Measurements from ENCODE around the gene PDE3B. TPM values are rescaled to one million over a fixed set of nuclear protein-coding genes. Genes with fewer than 3 reads are reported as not detected.

The PDE3B gene
- total and polyA plus RNA-seq, 7 donors = 0.11 to 0.59 (median 0.30) TPM

GRCh38 chr11:14637868-14638409 is 5.7 kb upstream of the PDE3B start:
- Histone ChIP-seq H3K36me3 (ENCODE audit: insufficient read depth in 1 of 2, low read depth in 1 of 2) (no peaks in the 10 kb centered on the region), H3K4me1 (no peaks in the 10 kb centered on the region), H3K9me3 (no peaks in the 10 kb centered on the region), H3K4me3 (no peak overlapping the region), H3K27ac (no peak overlapping the region), H3K27me3 (ENCODE audit: insufficient read depth in 3 of 3, low read length in 2 of 3) (no peaks in the 10 kb centered on the region)
- DNase-seq (no peak), ATAC-seq (no peak)
- intact Hi-C loops (cut with DNase I) = no loop called here
- WGBS, 3 donors = 79 to 83% (median 80%) methylated on average over 5 of the region's 5 CpGs
- TF ChIP-seq CTCF (IDR thresholded peaks at IDR 0.05) = no peak

GRCh38 chr11:14638561-14638960 is 5.0 kb upstream of the PDE3B start:
- H3K27me3 ChIP-seq (ENCODE audit: insufficient read depth in 3 of 3, low read length in 2 of 3) = no peaks in the 10 kb centered on the region
- 48 to 56% (median 55%) methylated on average over 4 of the region's 4 CpGs for WGBS, 3 donors
- no peak for ATAC-seq
- no peak for TF ChIP-seq CTCF (IDR thresholded peaks at IDR 0.05)
- no peak overlapping the region for H3K4me3 ChIP-seq
- H3K27ac ChIP-seq = no peak overlapping the region
- intact Hi-C loops (cut with DNase I) = no loop called here
- no peak for DNase-seq
- H3K9me3 ChIP-seq = no peaks in the 10 kb centered on the region
- H3K4me1 ChIP-seq = no peaks in the 10 kb centered on the region
- no peaks in the 10 kb centered on the region for H3K36me3 ChIP-seq (ENCODE audit: insufficient read depth in 1 of 2, low read depth in 1 of 2)

GRCh38 chr11:14641801-14642200 is 1.8 kb upstream of the PDE3B start:
- DNase-seq (no peak), ATAC-seq (no peak)
- no peak for TF ChIP-seq CTCF (IDR thresholded peaks at IDR 0.05)
- peaks cover 3% of the 10 kb centered on the region for H3K4me1 ChIP-seq
- no peaks in the 10 kb centered on the region for H3K36me3 ChIP-seq (ENCODE audit: insufficient read depth in 1 of 2, low read depth in 1 of 2)
- H3K4me3 ChIP-seq = no peak overlapping the region
- H3K9me3 ChIP-seq = no peaks in the 10 kb centered on the region
- 89 to 93% (median 91%) methylated on average over 4 of the region's 4 CpGs for WGBS, 3 donors
- H3K27me3 ChIP-seq (ENCODE audit: insufficient read depth in 3 of 3, low read length in 2 of 3) = peaks cover 0 to 22% (median 0%) of the 10 kb centered on the region in 3 donors
- intact Hi-C loops (cut with DNase I) = loop anchor here in 1 of 2 donors (10.0 kb wide), 1 partner anchor 117 kb away; the partner anchor contains the start of gene PSMA1
- H3K27ac ChIP-seq = no peak overlapping the region

GRCh38 chr11:14642453-14642852 is 1.2 kb upstream of the PDE3B start:
- Histone ChIP-seq H3K27me3 (ENCODE audit: insufficient read depth in 3 of 3, low read length in 2 of 3) (peaks cover 0 to 22% (median 0%) of the 10 kb centered on the region in 3 donors), H3K36me3 (ENCODE audit: insufficient read depth in 1 of 2, low read depth in 1 of 2) (no peaks in the 10 kb centered on the region), H3K9me3 (no peaks in the 10 kb centered on the region), H3K27ac (no peak overlapping the region), H3K4me3 (no peak overlapping the region), H3K4me1 (peaks cover 3% of the 10 kb centered on the region)
- TF ChIP-seq CTCF (IDR thresholded peaks at IDR 0.05) = no peak
- WGBS, 3 donors = 92 to 96% (median 94%) methylated on average over 5 of the region's 5 CpGs
- intact Hi-C loops (cut with DNase I) = loop anchor here in 1 of 2 donors (10.0 kb wide), 1 partner anchor 118 kb away; the partner anchor contains the start of gene PSMA1
- ATAC-seq = no peak
- DNase-seq = no peak

All from psoas muscle (tissue), 8 donors.